ENCODE measurements around the gene NFIA.
A peak's percentile ranks its signal among the peaks of the same experiment; 100 is the strongest.

NFIA gene

GRCh38 chr1:61450454-61450853, 368.1 kb downstream of the NFIA start:
- 85% methylated on average over 3 of the region's 4 CpGs for WGBS
- H4K8ac ChIP-seq (ENCODE audit: low read length): no peak overlapping the region

GRCh38 chr1:61450872-61451571, 368.7 kb downstream of the NFIA start:
- Histone ChIP-seq H2AK5ac (ENCODE audit: low read length, severe bottlenecking) (no peak overlapping the region), H2BK12ac (ENCODE audit: low read length in 2 of 2) (no peak overlapping the region), H2BK5ac (ENCODE audit: low read depth, low read length, poor library complexity, severe bottlenecking) (no peak overlapping the region), H3K4me1 (ENCODE audit: control insufficient read depth, insufficient read depth, low read depth, low read length) (peaks cover 1% of the 10 kb centered on the region), H3K18ac (ENCODE audit: low read depth in 1 of 2, low read length in 2 of 2) (no peak overlapping the region), H2BK120ac (ENCODE audit: low read depth, low read length) (no peak overlapping the region), H3K14ac (ENCODE audit: low read length in 2 of 2) (no peak overlapping the region), H4K91ac (ENCODE audit: low read length) (no peak overlapping the region), H3K9ac (ENCODE audit: low read length) (no peak overlapping the region), H2AFZ (ENCODE audit: low read depth, low read length) (no peak overlapping the region), H3K27me3 (ENCODE audit: control insufficient read depth in 1 of 2, insufficient read depth in 1 of 2, low read length in 2 of 2) (peaks cover 0 to 27% of the 10 kb centered on the region in 2 experiments), H3K79me1 (replicated peaks; ENCODE audit: low read length, poor library complexity, severe bottlenecking) (no peaks in the 10 kb centered on the region), H3K4ac (ENCODE audit: low read depth in 1 of 2, low read length in 2 of 2) (no peak overlapping the region), H3K4me3 (ENCODE audit: insufficient read depth in 1 of 2, low read depth in 1 of 2, low read length in 2 of 2) (peak overlapping the region in 1 of 2 experiments; percentile 3), H4K8ac (ENCODE audit: low read length) (no peak overlapping the region), H3K23ac (ENCODE audit: low read length in 2 of 2) (no peak overlapping the region), H3K36me3 (ENCODE audit: control insufficient read depth in 1 of 2, insufficient read depth in 2 of 2, low read depth in 1 of 2, low read length in 2 of 2) (peaks cover 0 to 6% of the 10 kb centered on the region in 2 experiments), H3K9me3 (ENCODE audit: control insufficient read depth, low read length) (no peaks in the 10 kb centered on the region), H2BK15ac (ENCODE audit: low read depth, poor library complexity, severe bottlenecking) (no peak overlapping the region), H3K4me2 (ENCODE audit: low read length, poor library complexity, severe bottlenecking) (no peak overlapping the region), H3K27ac (ENCODE audit: low read length, poor library complexity, severe bottlenecking) (no peak overlapping the region)
- DNase-seq: no peak
- 84% methylated on average over 12 of the region's 14 CpGs for WGBS

More at GRCh38 chr1:61450454-61450853, 368.1 kb downstream of the NFIA start:
- Histone ChIP-seq H3K14ac (ENCODE audit: low read length in 2 of 2) (no peak overlapping the region), H3K23ac (ENCODE audit: low read length in 2 of 2) (no peak overlapping the region), H3K36me3 (ENCODE audit: control insufficient read depth in 1 of 2, insufficient read depth in 2 of 2, low read depth in 1 of 2, low read length in 2 of 2) (peaks cover 0 to under 1% of the 10 kb centered on the region in 2 experiments), H3K4me1 (ENCODE audit: control insufficient read depth, insufficient read depth, low read depth, low read length) (peaks cover 1% of the 10 kb centered on the region), H2BK12ac (ENCODE audit: low read length in 2 of 2) (no peak overlapping the region), H3K27me3 (ENCODE audit: control insufficient read depth in 1 of 2, insufficient read depth in 1 of 2, low read length in 2 of 2) (peaks cover 0 to 28% of the 10 kb centered on the region in 2 experiments), H2AFZ (ENCODE audit: low read depth, low read length) (no peak overlapping the region), H3K9me3 (ENCODE audit: control insufficient read depth, low read length) (no peaks in the 10 kb centered on the region), H3K18ac (ENCODE audit: low read depth in 1 of 2, low read length in 2 of 2) (no peak overlapping the region), H3K4ac (ENCODE audit: low read depth in 1 of 2, low read length in 2 of 2) (no peak overlapping the region), H3K9ac (ENCODE audit: low read length) (no peak overlapping the region), H2AK5ac (ENCODE audit: low read length, severe bottlenecking) (no peak overlapping the region), H3K27ac (ENCODE audit: low read length, poor library complexity, severe bottlenecking) (no peak overlapping the region), H2BK15ac (ENCODE audit: low read depth, poor library complexity, severe bottlenecking) (no peak overlapping the region), H3K79me1 (replicated peaks; ENCODE audit: low read length, poor library complexity, severe bottlenecking) (no peaks in the 10 kb centered on the region), H2BK5ac (ENCODE audit: low read depth, low read length, poor library complexity, severe bottlenecking) (no peak overlapping the region), H4K91ac (ENCODE audit: low read length) (no peak overlapping the region), H3K4me2 (ENCODE audit: low read length, poor library complexity, severe bottlenecking) (no peak overlapping the region), H3K4me3 (ENCODE audit: insufficient read depth in 1 of 2, low read depth in 1 of 2, low read length in 2 of 2) (no peak overlapping the region), H2BK120ac (ENCODE audit: low read depth, low read length) (no peak overlapping the region)
- DNase-seq: no peak

- no peaks in the 10 kb centered on the region for H3K79me1 ChIP-seq (replicated peaks; ENCODE audit: low read length, poor library complexity, severe bottlenecking)
- WGBS: 69% methylated on average over 1 of the region's 5 CpGs
These were observed 369.2 kb downstream of the NFIA start for GRCh38 chr1:61451572-61451968.

GRCh38 chr1:61452176-61453035, 370.0 kb downstream of the NFIA start:
- Histone ChIP-seq H3K27ac (ENCODE audit: low read length, poor library complexity, severe bottlenecking) (peak overlapping the region; percentile 36), H2BK12ac (ENCODE audit: low read length in 2 of 2) (no peak overlapping the region), H3K79me1 (replicated peaks; ENCODE audit: low read length, poor library complexity, severe bottlenecking) (no peaks in the 10 kb centered on the region), H3K4me1 (ENCODE audit: control insufficient read depth, insufficient read depth, low read depth, low read length) (no peaks in the 10 kb centered on the region), H3K9me3 (ENCODE audit: control insufficient read depth, low read length) (no peaks in the 10 kb centered on the region), H3K4me2 (ENCODE audit: low read length, poor library complexity, severe bottlenecking) (peak overlapping the region; percentile 1), H3K18ac (ENCODE audit: low read depth in 1 of 2, low read length in 2 of 2) (no peak overlapping the region), H2AK5ac (ENCODE audit: low read length, severe bottlenecking) (no peak overlapping the region), H3K9ac (ENCODE audit: low read length) (peak overlapping the region; percentile 34), H3K4ac (ENCODE audit: low read depth in 1 of 2, low read length in 2 of 2) (no peak overlapping the region), H2BK15ac (ENCODE audit: low read depth, poor library complexity, severe bottlenecking) (no peak overlapping the region), H3K36me3 (ENCODE audit: control insufficient read depth in 1 of 2, insufficient read depth in 2 of 2, low read depth in 1 of 2, low read length in 2 of 2) (peaks cover 0 to 11% of the 10 kb centered on the region in 2 experiments), H3K27me3 (ENCODE audit: control insufficient read depth in 1 of 2, insufficient read depth in 1 of 2, low read length in 2 of 2) (peaks cover 0 to 16% of the 10 kb centered on the region in 2 experiments), H4K8ac (ENCODE audit: low read length) (no peak overlapping the region), H3K23ac (ENCODE audit: low read length in 2 of 2) (no peak overlapping the region), H3K4me3 (ENCODE audit: insufficient read depth in 1 of 2, low read depth in 1 of 2, low read length in 2 of 2) (no peak overlapping the region), H2AFZ (ENCODE audit: low read depth, low read length) (no peak overlapping the region), H3K14ac (ENCODE audit: low read length in 2 of 2) (no peak overlapping the region), H2BK120ac (ENCODE audit: low read depth, low read length) (no peak overlapping the region), H4K91ac (ENCODE audit: low read length) (no peak overlapping the region), H2BK5ac (ENCODE audit: low read depth, low read length, poor library complexity, severe bottlenecking) (no peak overlapping the region)
- peak; percentile 78 for DNase-seq
- WGBS: 0% methylated on average over 3 of the region's 4 CpGs

More at GRCh38 chr1:61451572-61451968, 369.2 kb downstream of the NFIA start:
- H3K9ac ChIP-seq (ENCODE audit: low read length): no peak overlapping the region
- peaks cover 0 to 22% of the 10 kb centered on the region in 2 experiments for H3K27me3 ChIP-seq (ENCODE audit: control insufficient read depth in 1 of 2, insufficient read depth in 1 of 2, low read length in 2 of 2)
- no peak overlapping the region for H2BK12ac ChIP-seq (ENCODE audit: low read length in 2 of 2)
- H2BK15ac ChIP-seq (ENCODE audit: low read depth, poor library complexity, severe bottlenecking): no peak overlapping the region
- no peak overlapping the region for H4K8ac ChIP-seq (ENCODE audit: low read length)
- no peak overlapping the region for H3K18ac ChIP-seq (ENCODE audit: low read depth in 1 of 2, low read length in 2 of 2)
- no peak overlapping the region for H3K4ac ChIP-seq (ENCODE audit: low read depth in 1 of 2, low read length in 2 of 2)
- no peak overlapping the region for H3K27ac ChIP-seq (ENCODE audit: low read length, poor library complexity, severe bottlenecking)
- H2BK120ac ChIP-seq (ENCODE audit: low read depth, low read length): no peak overlapping the region
- no peak for DNase-seq
- no peak overlapping the region for H2BK5ac ChIP-seq (ENCODE audit: low read depth, low read length, poor library complexity, severe bottlenecking)
- H2AFZ ChIP-seq (ENCODE audit: low read depth, low read length): no peak overlapping the region
- no peaks in the 10 kb centered on the region for H3K9me3 ChIP-seq (ENCODE audit: control insufficient read depth, low read length)
- H4K91ac ChIP-seq (ENCODE audit: low read length): no peak overlapping the region
- no peak overlapping the region for H2AK5ac ChIP-seq (ENCODE audit: low read length, severe bottlenecking)
- H3K14ac ChIP-seq (ENCODE audit: low read length in 2 of 2): no peak overlapping the region
- no peak overlapping the region for H3K4me2 ChIP-seq (ENCODE audit: low read length, poor library complexity, severe bottlenecking)
- H3K23ac ChIP-seq (ENCODE audit: low read length in 2 of 2): no peak overlapping the region
- H3K4me3 ChIP-seq (ENCODE audit: insufficient read depth in 1 of 2, low read depth in 1 of 2, low read length in 2 of 2): no peak overlapping the region
- H3K4me1 ChIP-seq (ENCODE audit: control insufficient read depth, insufficient read depth, low read depth, low read length): no peaks in the 10 kb centered on the region
- H3K36me3 ChIP-seq (ENCODE audit: control insufficient read depth in 1 of 2, insufficient read depth in 2 of 2, low read depth in 1 of 2, low read length in 2 of 2): peaks cover 0 to 8% of the 10 kb centered on the region in 2 experiments

Measured in mesenchymal stem cell (in vitro differentiated cells and primary cell).